Measurements from ENCODE around the gene PGAP6. TPM values are rescaled to one million over a fixed set of nuclear protein-coding genes. Genes with fewer than 3 reads are reported as not detected.

Gene PGAP6
- total and polyA plus RNA-seq, 2 of the 4 experiments (the other 2 are of a cell fraction), result 49.1 to 124 TPM

DNA sequence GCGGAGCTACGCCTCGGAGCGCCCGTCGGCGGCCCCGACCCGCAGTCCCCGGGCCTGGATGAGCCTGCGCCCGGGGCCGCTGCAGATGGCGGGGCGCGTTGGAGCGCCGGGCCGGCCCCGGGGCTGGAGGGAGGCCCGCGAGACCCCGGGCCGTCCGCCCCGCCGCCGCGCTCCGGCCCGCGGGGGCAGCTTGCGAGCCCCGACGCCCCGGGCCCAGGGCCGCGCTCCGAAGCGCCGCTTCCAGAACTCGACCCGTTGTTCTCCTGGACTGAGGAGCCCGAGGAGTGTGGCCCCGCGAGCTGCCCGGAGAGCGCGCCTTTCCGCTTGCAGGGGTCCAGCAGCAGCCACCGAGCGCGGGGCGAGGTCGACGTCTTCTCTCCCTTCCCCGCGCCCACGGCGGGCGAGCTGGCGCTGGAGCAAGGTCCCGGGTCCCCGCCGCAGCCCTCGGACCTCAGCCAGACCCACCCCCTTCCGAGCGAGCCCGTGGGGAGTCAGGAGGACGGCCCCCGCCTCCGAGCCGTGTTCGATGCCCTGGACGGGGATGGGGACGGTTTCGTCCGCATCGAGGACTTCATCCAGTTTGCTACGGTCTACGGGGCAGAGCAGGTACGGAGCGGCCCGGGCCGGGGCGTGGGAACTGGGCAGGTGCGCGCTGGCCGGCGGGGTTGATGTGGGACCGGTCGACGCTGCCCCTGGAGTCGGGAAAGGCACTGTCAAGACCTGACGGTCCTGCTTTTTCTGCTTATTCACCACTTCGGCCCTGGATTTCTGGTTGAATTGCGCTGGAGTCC lies 44.5 kb upstream of the PGAP6 start:
- Histone ChIP-seq H3K27ac (ENCODE audit: insufficient read depth, low read length) (no peak overlapping the region; the same call in 1 of the 2 replicates), H2BK120ac (ENCODE audit: low read depth, low read length) (no peak overlapping the region), H2BK20ac (ENCODE audit: low read depth, low read length) (no peak overlapping the region), H3K4me1 (ENCODE audit: control insufficient read depth, insufficient read depth, low read length) (peaks cover 13% of the 10 kb centered on the region), H3K4me3 (ENCODE audit: insufficient read depth, low read depth, low read length) (peak overlapping the region; percentile 65), H2AK5ac (ENCODE audit: low read depth, low read length) (no peak overlapping the region), H3K9me3 (ENCODE audit: control insufficient read depth, insufficient read depth, low read length) (no peaks in the 10 kb centered on the region), H3K79me1 (ENCODE audit: low read depth in 1 of 2, low read length in 2 of 2) (peaks cover 25 to 55% of the 10 kb centered on the region in 2 experiments), H4K8ac (ENCODE audit: low read depth in 2 of 2, low read length in 2 of 2) (no peak overlapping the region), H3K27me3 (ENCODE audit: control insufficient read depth, insufficient read depth, low read length) (no peaks in the 10 kb centered on the region), H3K36me3 (ENCODE audit: control insufficient read depth, insufficient read depth, low read length) (peaks cover 5% of the 10 kb centered on the region), H3K56ac (ENCODE audit: extremely low read depth, insufficient read depth, low read length) (no peak overlapping the region), H2BK5ac (ENCODE audit: low read depth, low read length, poor library complexity, severe bottlenecking) (no peak overlapping the region), H3K9ac (ENCODE audit: low read depth, low read length) (peak overlapping the region; percentile 58), H3K4me2 (ENCODE audit: low read depth, low read length) (peak overlapping the region; percentile 82), H4K91ac (ENCODE audit: insufficient read depth, low read depth, low read length) (no peak overlapping the region), H2AK9ac (replicated peaks; ENCODE audit: low read depth, low read length, poor library complexity) (peak overlapping the region; percentile 83), H3K14ac (replicated peaks; ENCODE audit: low read depth, low read length) (no peak overlapping the region), H3K4ac (ENCODE audit: low read depth, low read length) (peak overlapping the region; percentile 31; the same call in 1 of the 2 replicates), H3K9me1 (ENCODE audit: insufficient read depth, low read length) (peaks cover 18% of the 10 kb centered on the region), H3K23ac (ENCODE audit: low read depth, low read length) (peak overlapping the region; percentile 87; the same call in 1 of the 2 replicates), H4K5ac (ENCODE audit: low read depth, low read length) (no peak overlapping the region), H2AFZ (replicated peaks; ENCODE audit: low read length, poor library complexity) (peak overlapping the region; percentile 82), H4K20me1 (ENCODE audit: insufficient read depth, low read length) (peaks cover 38% of the 10 kb centered on the region), H2BK15ac (ENCODE audit: low read depth, low read length) (no peak overlapping the region), H3K18ac (ENCODE audit: low read depth, low read length) (no peak overlapping the region)
- intact Hi-C loops (cut with micrococcal nuclease) (no loop called here), dilution Hi-C loops (cut with HindIII; ENCODE audit: low sequenced_read_pairs, unreplicated experiment) (no loop called here), in situ Hi-C loops (cut with MboI; ENCODE audit: low sequenced_read_pairs) (no loop called here)
- DNase-seq (no peak), ATAC-seq (ENCODE audit: low read depth) (no peak; the same call in 1 of the 2 replicates)
- CTCF ChIA-PET, result no interaction called here
- WGBS, 2 experiments (ENCODE audit: extremely low coverage in 2 of 2, insufficient read length in 1 of 2), result 0% methylated on average over 39 of the region's 97 CpGs; no CpG with 5 or more reads in 1 of the 2 experiments
- POLR2A ChIA-PET (ENCODE audit: unreplicated experiment), result no interaction called here
- BruUV-seq (replicated peaks), result no TSS peak
- TF ChIP-seq NFE2L2 (IDR thresholded peaks at IDR 0.05; ENCODE audit: low read depth, low read length) (no peak), RCOR1 (IDR thresholded peaks at IDR 0.05; ENCODE audit: insufficient replicate concordance, low read length) (no peak), POLR2A (IDR thresholded peaks at IDR 0.05; ENCODE audit: low read depth, low read length) (no peak), MXI1 (IDR thresholded peaks at IDR 0.05; ENCODE audit: borderline replicate concordance, low read depth, low read length) (no peak), CHD1 (IDR thresholded peaks at IDR 0.05; ENCODE audit: low read depth, low read length) (no peak), MAZ (IDR thresholded peaks at IDR 0.05; ENCODE audit: borderline replicate concordance, low read depth, low read length) (no peak), CEBPB (IDR thresholded peaks at IDR 0.05; ENCODE audit: low read depth, low read length) (no peak), BHLHE40 (IDR thresholded peaks at IDR 0.05; ENCODE audit: low read depth, low read length) (no peak), SMC3 (IDR thresholded peaks at IDR 0.05; ENCODE audit: low read depth, low read length) (no peak), ELK1 (IDR thresholded peaks at IDR 0.05; ENCODE audit: borderline replicate concordance, low read depth, low read length) (no peak), RFX5 (IDR thresholded peaks at IDR 0.05; ENCODE audit: low read depth, low read length) (no peak), RAD21 (IDR thresholded peaks at IDR 0.05; ENCODE audit: low read length) (no peak), FOS (IDR thresholded peaks at IDR 0.05; ENCODE audit: low read depth, low read length) (no peak), CTCF (conservative IDR thresholded peaks at IDR 0.05; ENCODE audit: low read depth, low read length) (no peak)
- TF ChIP-seq, protein P1, sequence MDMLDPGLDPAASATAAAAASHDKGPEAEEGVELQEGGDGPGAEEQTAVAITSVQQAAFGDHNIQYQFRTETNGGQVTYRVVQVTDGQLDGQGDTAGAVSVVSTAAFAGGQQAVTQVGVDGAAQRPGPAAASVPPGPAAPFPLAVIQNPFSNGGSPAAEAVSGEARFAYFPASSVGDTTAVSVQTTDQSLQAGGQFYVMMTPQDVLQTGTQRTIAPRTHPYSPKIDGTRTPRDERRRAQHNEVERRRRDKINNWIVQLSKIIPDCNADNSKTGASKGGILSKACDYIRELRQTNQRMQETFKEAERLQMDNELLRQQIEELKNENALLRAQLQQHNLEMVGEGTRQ (IDR thresholded peaks at IDR 0.05; ENCODE audit: low read depth, low read length), result no peak
